NCI-H146 (cell line): ENCODE measurements around the gene PYROXD2.

ENCODE experiments used
- DNase-seq: peaks from one replicate; lab custom pipeline; 2025; lab: John Stamatoyannopoulos, UW

PYROXD2 gene

GRCh38 chr10:98414932-98415730 is at the start of gene PYROXD2:
TSS of gene PYROXD2 (minus strand) at chr10:98415182. CDS start at chr10:98415135, 47 bp downstream.
- peak; percentile 95 for DNase-seq

- peak; percentile 2 for DNase-seq
Measured at GRCh38 chr10:98463976-98464754, 49.2 kb upstream of the PYROXD2 start.

DNA sequence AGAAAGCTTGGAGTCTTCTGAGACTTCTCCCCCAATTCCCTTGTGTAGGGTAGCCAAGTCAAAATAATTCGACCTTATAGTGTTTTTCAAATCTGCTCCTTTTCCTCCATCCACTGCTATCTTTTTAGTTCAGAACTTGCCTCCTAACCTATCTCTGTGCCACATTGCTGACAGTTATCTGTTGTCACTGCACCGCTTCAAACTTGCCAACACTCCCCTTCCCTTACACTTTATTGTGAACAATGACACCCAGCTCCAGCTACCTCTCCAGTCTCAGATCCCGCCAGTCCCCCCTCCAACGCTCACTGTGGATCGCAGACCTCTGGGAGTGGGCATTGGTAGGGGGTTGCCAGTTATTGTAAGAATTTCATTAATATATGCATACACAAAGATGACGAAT is 48.0 kb upstream of the PYROXD2 start:
- no peak for DNase-seq

DNA sequence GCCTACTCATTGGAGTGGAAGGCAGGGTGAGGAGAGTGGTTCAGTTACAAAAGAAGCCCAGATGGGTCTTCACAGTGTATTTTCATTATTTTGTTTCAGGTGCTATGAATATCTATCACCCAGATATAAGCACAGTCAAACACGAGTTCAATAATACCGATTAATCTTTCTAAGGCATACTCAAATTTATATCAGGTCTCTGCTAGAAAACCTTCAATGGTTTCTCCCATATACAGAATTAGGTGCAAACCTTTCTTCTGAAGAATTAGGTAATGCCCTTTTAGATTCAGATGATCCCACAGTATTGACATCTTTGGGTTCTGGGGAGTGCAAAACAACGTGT is 46.5 kb upstream of the PYROXD2 start:
- DNase-seq, result no peak

DNA sequence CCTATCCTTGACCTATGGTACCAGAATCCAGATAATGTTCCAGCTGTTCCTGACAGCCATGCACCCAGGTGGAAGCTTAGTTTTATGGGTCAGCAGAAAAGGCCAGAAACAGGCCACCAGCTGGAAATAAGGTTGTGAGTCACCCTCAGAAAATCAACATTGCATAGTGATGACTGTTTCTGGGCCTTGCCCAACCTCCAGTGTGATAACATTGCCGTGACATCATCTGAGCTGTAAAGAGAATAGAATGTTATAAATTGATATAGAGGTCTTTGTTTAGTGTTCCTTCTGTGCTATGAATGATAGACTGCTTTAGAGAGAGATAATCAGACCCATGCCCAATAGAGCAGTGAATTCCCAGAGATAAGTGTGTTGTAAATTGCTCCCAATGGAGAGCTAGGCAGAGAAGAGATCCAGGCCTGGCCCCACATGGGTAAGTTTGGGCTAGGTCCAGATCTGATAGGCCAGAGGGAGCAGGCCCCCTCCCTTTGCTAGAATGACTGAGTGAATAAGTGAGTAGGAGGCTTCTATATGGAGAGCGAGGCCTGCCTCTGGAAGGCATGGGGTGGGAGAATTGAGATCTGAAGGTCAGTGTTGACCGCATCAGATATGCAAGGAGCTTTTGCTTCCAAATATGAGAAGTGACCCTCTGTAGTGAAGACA is 46.0 kb upstream of the PYROXD2 start:
- peak; percentile 11 for DNase-seq

DNA sequence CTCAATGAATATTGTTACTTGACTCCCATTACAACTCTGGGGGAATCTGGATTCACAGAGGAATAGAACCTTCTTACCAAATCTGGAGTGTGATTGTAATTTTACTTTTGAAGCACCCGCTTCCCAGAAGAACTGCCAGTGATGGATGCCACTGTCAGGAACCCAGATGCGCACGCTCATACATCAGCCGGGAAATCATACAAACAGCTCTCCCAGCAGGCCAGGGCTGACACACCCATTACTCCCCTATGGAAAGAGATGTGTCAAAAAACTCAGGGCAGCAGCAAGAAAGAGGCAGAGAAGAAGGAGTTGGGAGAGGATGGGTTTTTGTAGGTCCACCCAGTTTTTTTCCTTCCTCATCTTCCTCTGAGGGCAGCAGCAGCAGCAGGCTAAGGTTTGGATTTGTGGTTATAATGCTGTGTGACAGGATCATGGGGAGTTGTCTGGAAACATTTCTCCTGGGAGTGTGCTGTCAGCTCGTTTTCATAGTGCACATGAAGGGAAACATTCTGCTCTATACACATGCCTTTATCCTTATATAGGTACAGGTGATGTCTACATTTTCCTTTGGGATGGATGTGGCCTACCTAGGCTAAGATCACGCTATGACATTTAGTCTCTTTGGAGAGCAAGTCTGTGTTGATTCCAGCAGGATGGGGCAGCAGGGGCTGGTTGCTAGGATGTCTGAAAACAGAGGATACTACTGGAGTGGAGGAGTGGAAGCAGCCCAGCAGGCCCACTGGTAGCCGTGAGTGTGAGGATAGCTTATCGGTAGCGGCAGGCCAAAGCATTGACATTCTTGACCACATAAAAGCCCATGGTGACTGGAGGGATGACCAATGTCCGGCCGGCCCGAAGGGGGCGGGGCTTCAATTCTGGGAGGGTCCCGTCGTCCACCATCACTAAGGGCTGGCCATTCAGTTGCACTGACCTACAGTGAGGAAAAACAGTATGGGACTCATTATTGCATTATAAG is 44.1 kb upstream of the PYROXD2 start:
- no peak for DNase-seq

GRCh38 chr10:98457721-98458120 is 42.7 kb upstream of the PYROXD2 start:
- DNase-seq, result no peak

DNA sequence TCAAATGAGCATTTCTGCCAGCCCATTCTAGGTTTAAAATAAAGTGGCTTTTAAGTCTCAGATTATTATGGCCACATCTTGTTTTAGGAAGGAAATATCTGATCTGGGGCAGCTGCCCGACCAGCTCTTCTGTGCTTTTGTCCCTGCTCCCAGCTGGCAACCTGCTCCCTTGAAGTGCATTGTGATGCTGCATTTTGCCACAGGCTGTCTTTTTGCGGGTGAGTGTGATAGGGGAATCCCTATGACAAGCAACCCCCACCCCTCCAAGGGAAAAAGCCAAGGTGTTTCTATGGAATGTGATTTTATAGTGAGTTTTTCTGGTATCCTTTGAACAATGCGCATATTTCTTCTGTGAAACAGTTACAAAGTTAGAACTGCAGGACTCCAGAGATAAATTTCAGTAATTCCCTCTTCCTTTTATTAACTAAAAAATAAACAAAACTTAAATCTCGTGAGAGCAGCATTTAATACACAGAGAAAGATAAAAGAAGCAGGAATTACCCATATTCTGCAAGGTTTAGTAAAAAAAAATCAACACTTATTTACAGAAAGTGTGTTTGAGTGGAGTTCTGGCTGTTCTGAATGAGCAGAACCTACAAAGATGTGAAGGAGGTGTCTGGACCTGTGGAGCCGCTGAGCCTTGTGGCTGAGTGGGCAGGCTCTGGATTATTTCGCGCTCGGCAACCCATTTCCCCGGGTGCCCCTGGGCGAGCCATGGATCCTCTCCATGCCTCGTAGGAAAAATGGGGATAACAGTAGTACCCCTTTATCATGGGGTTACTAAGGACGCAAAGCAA is 41.9 kb upstream of the PYROXD2 start:
- peak; percentile 18 for DNase-seq

DNA sequence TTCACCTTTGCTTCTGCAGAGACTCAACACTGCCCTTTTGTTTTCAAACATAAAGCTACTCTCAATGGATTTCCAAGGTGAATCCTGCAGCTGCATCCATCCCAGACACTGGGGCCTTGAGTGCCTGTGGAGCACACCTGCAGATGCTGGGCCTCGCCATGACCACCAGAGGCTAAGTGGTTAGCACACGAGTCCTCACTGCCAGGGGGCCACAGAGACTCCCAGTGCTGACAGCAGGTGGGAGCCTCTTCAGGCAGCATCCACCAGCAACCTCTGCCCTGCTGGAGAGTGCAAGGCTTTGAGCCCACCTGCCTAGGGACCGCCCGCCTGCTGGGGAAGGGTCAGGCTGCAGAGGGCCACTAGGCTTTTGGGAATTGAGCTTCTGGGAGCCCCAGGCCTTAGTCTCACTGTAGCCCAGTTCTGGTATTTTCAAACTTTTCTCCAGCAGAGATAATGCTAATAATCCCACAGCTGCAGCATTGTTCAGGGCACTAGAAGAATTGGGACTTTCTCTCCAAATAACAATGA is 41.1 kb upstream of the PYROXD2 start:
- peak; percentile 88 for DNase-seq

DNA sequence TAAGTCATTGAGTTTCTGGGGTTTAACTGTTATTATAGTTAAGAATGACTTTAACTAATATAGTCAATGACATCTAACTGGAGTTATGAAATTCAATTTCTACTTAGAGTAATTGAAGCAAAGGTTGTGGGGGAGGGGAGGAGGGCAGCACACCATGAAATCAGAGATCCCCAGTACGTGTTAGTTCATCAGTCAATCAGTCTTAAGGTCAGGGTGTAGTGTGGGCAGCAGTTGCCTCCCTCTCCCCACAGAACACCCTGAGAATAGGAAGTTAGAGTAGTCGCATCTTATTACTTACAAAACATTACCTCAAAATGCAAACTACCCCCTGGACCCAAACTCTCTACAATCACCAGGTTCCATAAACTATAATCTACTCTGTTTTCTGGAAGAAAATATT is 38.7 kb upstream of the PYROXD2 start:
- DNase-seq, result no peak

- no peak for DNase-seq
Measured at GRCh38 chr10:98450618-98451017, 35.6 kb upstream of the PYROXD2 start.

- no peak for DNase-seq
Measured at GRCh38 chr10:98449287-98449686, 34.3 kb upstream of the PYROXD2 start.

DNA sequence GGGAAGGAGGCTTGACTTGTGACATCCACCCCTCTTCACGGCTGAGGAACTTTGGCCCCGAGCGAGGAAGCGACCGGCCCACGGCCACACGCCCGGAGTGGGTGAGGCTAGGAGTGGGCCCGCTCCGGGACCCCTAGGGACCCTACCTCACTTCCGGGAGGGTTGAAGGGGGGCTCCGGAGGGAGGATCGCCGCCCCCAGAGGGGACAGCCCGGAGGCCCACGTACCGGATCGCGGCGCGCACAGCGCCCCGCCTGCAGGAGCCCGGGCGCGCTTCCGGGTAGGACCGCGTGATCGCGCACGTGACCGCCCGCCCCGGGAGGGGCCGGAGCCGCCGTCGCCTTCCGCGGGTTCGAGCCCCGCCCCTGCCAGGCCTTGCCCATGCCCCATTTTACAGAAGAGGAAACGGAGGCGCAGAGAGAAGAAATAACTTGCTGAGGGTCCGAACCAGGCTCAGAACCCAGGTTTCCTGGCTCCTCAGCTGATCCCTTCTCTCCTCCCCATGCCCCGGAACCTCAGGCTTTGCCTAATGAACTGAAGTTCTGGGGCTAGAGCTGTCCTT is 31.8 kb upstream of the PYROXD2 start, which contains the start of gene HPS1:
TSS of gene HPS1 (minus strand) at position 275 of the 561 bp plus-strand sequence. CDS start 3,695 bp downstream, outside the sequence.
- peak; percentile 71 for DNase-seq

DNA sequence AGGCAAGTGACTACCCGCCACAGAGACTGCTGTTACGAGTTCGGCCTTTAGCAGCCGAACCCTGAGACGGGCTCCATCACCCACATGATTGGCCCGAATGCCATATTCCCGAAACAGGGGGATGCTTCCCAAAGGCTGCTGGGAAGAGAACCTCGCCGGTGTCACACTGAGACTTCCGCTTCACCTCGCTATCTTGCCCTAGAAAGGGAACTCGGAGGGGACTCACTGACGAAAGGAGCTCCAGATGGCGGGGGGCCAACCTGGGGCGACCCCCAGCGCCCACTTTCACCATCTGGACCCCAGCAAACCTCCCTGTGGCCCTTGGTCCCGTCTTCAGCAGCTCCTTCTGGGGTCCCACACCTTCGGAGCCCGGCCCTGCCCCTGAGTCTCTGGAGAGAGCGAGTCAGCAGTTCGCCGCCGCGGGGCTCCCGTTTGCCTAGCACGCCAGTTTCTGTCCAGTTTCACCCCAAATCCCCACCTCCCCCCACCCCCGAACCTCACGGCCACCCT is 31.2 kb upstream of the PYROXD2 start:
- no peak for DNase-seq

DNA sequence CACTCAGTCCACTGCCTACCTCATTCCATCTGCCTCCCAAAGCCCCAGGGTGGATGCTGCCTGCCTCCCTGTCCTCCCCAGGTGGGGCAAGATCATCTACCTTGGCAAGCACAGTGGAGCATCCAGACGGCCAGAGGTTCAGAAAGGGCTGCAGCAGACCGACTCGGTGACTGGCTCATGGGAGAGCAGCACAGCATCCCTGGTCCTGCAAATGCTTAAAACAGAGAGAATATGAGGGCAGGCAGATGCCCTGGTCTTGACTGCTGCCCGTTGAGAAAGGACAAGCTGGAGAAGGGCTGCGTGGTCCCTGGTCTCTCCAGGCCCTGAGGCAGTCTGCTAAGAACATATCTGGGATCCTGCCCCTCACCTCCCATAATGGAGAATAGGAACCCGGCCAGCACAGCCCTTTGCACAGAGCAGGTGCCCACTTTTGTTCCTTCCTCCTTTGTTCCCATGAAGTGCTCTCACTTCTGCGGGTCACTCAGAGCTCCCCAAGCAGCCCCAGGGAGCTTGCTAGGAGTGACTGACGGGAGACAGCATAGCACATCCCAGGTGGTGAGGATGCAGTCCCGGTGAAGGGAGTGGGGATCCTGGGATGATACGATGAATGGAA is 30.3 kb upstream of the PYROXD2 start:
- DNase-seq, result no peak

DNA sequence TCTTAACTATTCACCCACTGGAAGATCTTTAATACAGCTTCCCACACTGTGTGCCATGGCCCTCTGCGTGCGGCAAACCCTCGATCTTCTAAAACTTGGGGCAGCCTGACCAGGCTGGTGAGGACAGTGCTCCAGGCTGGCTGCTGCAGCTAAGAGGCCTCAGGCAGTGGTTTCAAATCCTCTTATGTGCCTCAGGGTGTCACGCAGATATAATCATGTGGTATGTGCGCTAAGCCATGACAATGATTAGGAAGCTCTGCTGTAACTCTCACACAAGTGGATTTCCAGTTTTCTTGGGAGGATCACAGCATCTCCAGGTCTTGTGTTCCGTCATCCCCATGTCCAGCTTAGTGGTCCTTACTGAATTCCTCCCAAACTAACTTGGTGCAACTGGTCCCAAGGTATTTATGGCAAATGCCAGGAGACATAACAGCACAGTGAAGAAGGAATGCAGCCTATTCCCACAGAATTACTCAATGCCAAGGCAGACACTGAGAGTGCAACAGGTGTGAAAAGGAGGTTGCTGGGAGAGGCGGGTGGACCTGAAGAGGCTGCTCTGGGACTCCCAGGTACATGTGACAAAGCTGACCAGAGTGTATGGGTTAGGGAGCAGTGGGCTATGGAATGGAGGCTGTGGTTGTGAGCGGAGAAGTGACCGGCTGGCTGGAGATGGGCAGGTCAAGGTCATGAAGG is 29.5 kb upstream of the PYROXD2 start:
- no peak for DNase-seq

DNA sequence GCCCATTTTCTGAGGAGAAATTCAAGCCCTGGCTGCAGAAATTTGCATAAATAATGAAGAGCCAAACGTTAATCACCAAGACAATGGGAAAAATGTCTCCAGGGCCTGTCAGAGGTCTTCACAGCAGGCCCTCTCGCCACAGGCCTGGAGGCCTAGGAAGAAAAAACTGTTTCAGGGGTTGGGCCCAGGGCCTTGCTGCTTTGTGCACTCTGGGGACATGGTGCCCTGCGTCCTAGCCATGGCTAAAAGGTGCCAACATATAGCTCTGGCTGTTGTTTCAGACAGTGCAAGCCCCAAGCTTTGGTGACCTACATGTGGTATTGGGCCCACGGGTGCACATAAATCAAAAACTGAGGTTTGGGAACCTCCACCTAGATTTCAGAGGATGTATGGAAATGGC is 23.7 kb upstream of the PYROXD2 start:
- no peak for DNase-seq

DNA sequence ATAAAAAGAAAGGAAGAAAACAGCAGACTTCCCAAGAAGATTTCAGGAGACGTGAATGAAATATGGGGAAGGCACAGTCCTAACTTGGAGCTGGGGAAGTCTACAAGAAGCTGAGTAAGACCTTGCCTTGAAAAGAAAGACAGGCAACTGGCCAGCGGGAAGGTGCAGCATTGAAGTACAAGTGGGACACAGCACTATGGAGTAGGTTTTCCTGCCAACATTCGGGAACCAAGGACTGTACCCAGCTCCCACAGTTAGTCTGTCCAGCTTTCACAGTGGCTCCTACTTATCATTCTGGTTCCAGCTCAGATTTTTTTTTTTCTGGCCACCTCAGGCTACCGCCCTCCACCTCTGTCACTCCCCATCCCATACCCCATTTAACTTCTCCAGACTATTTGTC is 21.7 kb upstream of the PYROXD2 start:
- DNase-seq, result no peak

DNA sequence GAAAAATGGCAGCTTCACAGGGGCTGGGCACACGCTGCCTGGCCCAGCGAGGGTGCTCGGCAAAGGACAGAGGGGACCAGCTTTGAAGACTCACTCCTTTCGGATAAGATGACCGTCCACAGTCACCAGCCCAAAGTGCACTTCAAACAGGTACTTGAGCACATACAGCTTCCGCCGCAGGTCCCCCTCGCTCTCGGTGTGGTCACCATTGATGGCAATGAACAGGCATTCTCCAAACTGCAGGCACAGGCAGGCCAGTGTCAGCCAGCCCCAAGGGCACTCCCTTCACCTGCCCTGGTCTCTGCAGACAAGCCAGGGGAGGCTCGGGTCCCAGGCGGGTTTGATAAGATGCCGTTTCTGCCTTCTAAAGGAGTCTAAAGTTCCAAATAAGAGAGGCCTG is 20.2 kb upstream of the PYROXD2 start:
- no peak for DNase-seq
